CD4-positive, alpha-beta T cell (primary cell): ENCODE results near the gene NAT10. TPM values are rescaled to one million over a fixed set of nuclear protein-coding genes. Genes with fewer than 3 reads are reported as not detected.

Experiments
- ATAC-seq: fragments of 200-7000 bp; cut with Tn5 transposase; one replicate; pipeline ENCODE4 v1.10.0; 2022; ENCODE audit warnings: mild to moderate bottlenecking; ENCODE audit not compliant: poor library complexity
- CTCF ChIA-PET: fragments of 350-600 bp; sonication (Branson Sonifier 250); formaldehyde crosslinking; loops from one replicate; lab custom pipeline; 2021; ENCODE audit warnings: antibody characterized with exemption, inconsistent platforms; lab: Charles Lee
- POLR2A ChIA-PET: fragments of 350-600 bp; sonication (Branson Sonifier 250); formaldehyde crosslinking; loops from one replicate; lab custom pipeline; 2021; ENCODE audit warnings: antibody characterized with exemption, inconsistent platforms; lab: Charles Lee
- DNase-seq, 14 experiments: peaks; one replicate each; pipeline ENCODE4 v3.0.0-alpha.2; 2013 to 2020; ENCODE audit warnings: mixed read lengths in 2 of 14
- H3K27ac ChIP-seq, 2 donors: one replicate each; pipeline versions ENCODE4 v1.5.1 to v1.7.0; 2013; ENCODE audit warnings: low read length in 2 of 2, low read depth in 1 of 2, mild to moderate bottlenecking in 1 of 2
- H3K27me3 ChIP-seq, 2 experiments: 1 replicate in 1 of 2; 2 replicates in 1 of 2; pipeline versions ENCODE4 v1.6.1 to v1.7.0; 2013; ENCODE audit warnings: low read length in 2 of 2, control low read depth in 1 of 2, mild to moderate bottlenecking in 1 of 2, moderate library complexity in 1 of 2; ENCODE audit not compliant: insufficient read depth in 2 of 2, control insufficient read depth in 1 of 2
- H3K36me3 ChIP-seq: one replicate; pipeline ENCODE4 v1.6.1; 2013; ENCODE audit warnings: low read length, control low read depth; ENCODE audit not compliant: insufficient read depth
- H3K4me1 ChIP-seq: one replicate; pipeline ENCODE4 v1.6.1; 2013; ENCODE audit warnings: low read length, control low read depth; ENCODE audit not compliant: insufficient read depth
- H3K4me3 ChIP-seq: one replicate; pipeline ENCODE4 v1.5.1; 2013; ENCODE audit warnings: mild to moderate bottlenecking, low read length, moderate library complexity
- H3K9me3 ChIP-seq, 2 experiments: 1 replicate in 1 of 2; 2 replicates in 1 of 2; pipeline versions ENCODE4 v1.6.1 to v1.7.0; 2013; ENCODE audit warnings: low read length in 2 of 2, mild to moderate bottlenecking in 2 of 2, control low read depth in 1 of 2, moderate library complexity in 1 of 2; ENCODE audit not compliant: control insufficient read depth in 1 of 2, insufficient read depth in 1 of 2
- H3K27ac Mint-ChIP-seq: one replicate; pipeline ENCODE4 v1.8.0; 2020; ENCODE audit warnings: mixed read lengths
- H3K27me3 Mint-ChIP-seq: one replicate; pipeline ENCODE4 v1.8.0; 2021; ENCODE audit warnings: mixed read lengths
- H3K36me3 Mint-ChIP-seq: one replicate; pipeline ENCODE4 v1.8.0; 2021; ENCODE audit warnings: low read depth, mixed read lengths
- H3K4me1 Mint-ChIP-seq: one replicate; pipeline ENCODE4 v1.8.0; 2021; ENCODE audit warnings: low read depth, mixed read lengths
- H3K4me3 Mint-ChIP-seq: one replicate; pipeline ENCODE4 v1.8.0; 2020; ENCODE audit warnings: mild to moderate bottlenecking, mixed read lengths
- H3K9me3 Mint-ChIP-seq: one replicate; pipeline ENCODE4 v1.8.0; 2020; ENCODE audit warnings: mixed read lengths
- CTCF ChIP-seq: fragments of 200-600 bp; IDR thresholded peaks from one replicate; pipeline ENCODE4 v1.8.0; 2022; ENCODE audit warnings: antibody characterized with exemption, mild to moderate bottlenecking
- intact Hi-C, 2 experiments: fragments of 100-400 bp; cut with DNase I in 1 of 2; cut with micrococcal nuclease in 1 of 2; formaldehyde crosslinking; loops; one replicate each; pipeline versions ENCODE4 v1.15.1 to v1.9.0; 2023 to 2025; cut with DNase I, micrococcal nuclease
- total RNA-seq, 174 experiments: library from RNA in 2 of 174; stranded (reverse) in 2 of 174; gene quantifications; one replicate each; pipeline ENCODE4 v1.2.3 and lab custom pipeline; 2021 to 2026

Gene NAT10
- total RNA-seq, 2 experiments from 2014 or later: 50.1 to 55.6 TPM

DNA sequence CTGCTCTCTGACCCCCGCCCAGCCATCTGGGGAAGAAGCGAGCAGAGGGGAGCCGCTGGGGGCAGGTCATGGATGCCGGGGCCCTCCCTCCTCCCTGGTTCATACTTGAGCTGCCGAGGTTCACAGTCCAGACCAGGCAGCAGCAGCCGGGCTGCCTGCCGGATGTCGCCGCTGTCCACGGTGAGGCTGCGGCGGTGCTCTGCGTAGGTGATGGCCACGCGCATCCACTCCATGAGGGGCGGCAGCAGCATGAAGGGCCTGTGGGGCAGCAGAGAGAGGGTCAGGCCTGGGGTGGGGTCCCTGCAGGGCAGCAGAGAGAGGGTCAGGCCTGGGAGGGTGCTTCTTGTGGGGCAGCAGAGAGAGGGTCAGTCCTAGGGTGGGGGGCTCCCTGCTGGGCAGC lies 67.6 kb downstream of the NAT10 start:
- ChIA-PET POLR2A (interaction anchor here (1.6 kb wide), 1 partner anchor 184 kb away, joined by 5 read pairs; the partner anchor contains the start of gene ABTB2), CTCF (interaction anchor here (2.0 kb wide), 1 partner anchor 184 kb away, joined by 47 read pairs; the partner anchor contains the start of gene ABTB2)
- ATAC-seq (no peak), DNase-seq (no peak)
- H3K27ac Mint-ChIP-seq: no peak overlapping the region
- no peaks in the 10 kb centered on the region for H3K27me3 Mint-ChIP-seq
- peaks cover 0 to 2% of the 10 kb centered on the region in 2 experiments for H3K27me3 ChIP-seq
- H3K27ac ChIP-seq: no peak overlapping the region
- H3K36me3 ChIP-seq: no peaks in the 10 kb centered on the region
- H3K4me3 Mint-ChIP-seq: no peak overlapping the region
- TF ChIP-seq CTCF: no peak
- no peak overlapping the region for H3K4me3 ChIP-seq
- intact Hi-C loops: loop anchor here (5.0 kb wide), 5 partner anchors 61 to 316 kb away; partner anchors contain the start of gene CAT (in 1 of the 2)
- no peaks in the 10 kb centered on the region for H3K9me3 Mint-ChIP-seq
- no peaks in the 10 kb centered on the region for H3K4me1 Mint-ChIP-seq
- H3K9me3 ChIP-seq: no peaks in the 10 kb centered on the region
- peaks cover 12% of the 10 kb centered on the region for H3K4me1 ChIP-seq
- H3K36me3 Mint-ChIP-seq: no peaks in the 10 kb centered on the region

- no peak overlapping the region for H3K27ac ChIP-seq
- Mint-ChIP-seq H3K36me3 (no peaks in the 10 kb centered on the region), H3K27me3 (no peaks in the 10 kb centered on the region), H3K27ac (no peak overlapping the region), H3K4me3 (no peak overlapping the region), H3K4me1 (no peaks in the 10 kb centered on the region), H3K9me3 (no peaks in the 10 kb centered on the region)
- POLR2A ChIA-PET: interaction anchor here (0.7 to 1.6 kb wide), 4 partner anchors 178 to 187 kb away, joined by 3 to 23 read pairs (median 4); partner anchors contain the start of gene ABTB2
- peaks cover 0 to 2% of the 10 kb centered on the region in 2 experiments for H3K27me3 ChIP-seq
- TF ChIP-seq CTCF: peak; percentile 79
- H3K9me3 ChIP-seq: no peaks in the 10 kb centered on the region
- peaks cover 12% of the 10 kb centered on the region for H3K4me1 ChIP-seq
- H3K36me3 ChIP-seq: no peaks in the 10 kb centered on the region
- CTCF ChIA-PET: interaction anchor here (0.6 to 2.0 kb wide), 50 partner anchors 9 to 367 kb away, joined by 3 to 47 read pairs (median 4); partner anchors contain the start of genes ABTB2 and NAT10
- intact Hi-C loops: loop anchor here (1.0 to 5.0 kb wide), 11 partner anchors 60 to 317 kb away; partner anchors contain the start of gene CAT (in 1 of the 2)
- ATAC-seq (peak; percentile 99), DNase-seq (peak; percentile 65 to 88 (median 74))
- H3K4me3 ChIP-seq: peak overlapping the region; percentile 28
Measured at GRCh38 chr11:34174412-34175041, 69.1 kb downstream of the NAT10 start.

GRCh38 chr11:34175284-34176019 lies 70.0 kb downstream of the NAT10 start:
- H3K9me3 ChIP-seq: no peaks in the 10 kb centered on the region
- no peak overlapping the region for H3K4me3 ChIP-seq
- H3K36me3 ChIP-seq: no peaks in the 10 kb centered on the region
- Mint-ChIP-seq H3K4me3 (no peak overlapping the region), H3K4me1 (no peaks in the 10 kb centered on the region), H3K9me3 (no peaks in the 10 kb centered on the region), H3K27me3 (no peaks in the 10 kb centered on the region), H3K36me3 (no peaks in the 10 kb centered on the region), H3K27ac (no peak overlapping the region)
- TF ChIP-seq CTCF: no peak
- H3K27me3 ChIP-seq: peaks cover 0 to 2% of the 10 kb centered on the region in 2 experiments
- ATAC-seq (no peak), DNase-seq (no peak)
- CTCF ChIA-PET: interaction anchor here (1.0 to 2.0 kb wide), 2 partner anchors 171 to 177 kb away, joined by 3 to 7 read pairs; no protein-coding TSS in a partner anchor
- H3K27ac ChIP-seq: no peak overlapping the region
- POLR2A ChIA-PET: interaction anchor here (1.6 kb wide), 1 partner anchor 183 kb away, joined by 23 read pairs; the partner anchor contains the start of gene ABTB2
- H3K4me1 ChIP-seq: peaks cover 12% of the 10 kb centered on the region
- intact Hi-C loops: loop anchor here (2.0 kb wide), 4 partner anchors 59 to 293 kb away; no protein-coding TSS in a partner anchor
